Esophagus muscularis mucosa (tissue), 3 donors: Measurements from ENCODE around the gene AKAP8.

Source experiments
- POLR2AphosphoS5 ChIP-seq, 2 donors: sonication (generic); formaldehyde crosslinking; IDR thresholded peaks; one replicate each; pipeline ENCODE4 v1.6.1; 2017; ENCODE audit warnings: antibody characterized with exemption in 2 of 2
- TF ChIP-seq, protein P1 (sequence below), 3 experiments: fragments of 200-600 bp in 2 of 3; fragments of 450-650 bp in 1 of 3; sonication (generic) in 2 of 3; IDR thresholded peaks; one replicate each; pipeline ENCODE4 v1.5.1; 2017 to 2019; ENCODE audit warnings: antibody characterized with exemption in 3 of 3, mild to moderate bottlenecking in 2 of 3, moderate library complexity in 1 of 3

GRCh38 chr19:15358918-15359317 is 20.7 kb downstream of the AKAP8 start:
- TF ChIP-seq, protein P1, sequence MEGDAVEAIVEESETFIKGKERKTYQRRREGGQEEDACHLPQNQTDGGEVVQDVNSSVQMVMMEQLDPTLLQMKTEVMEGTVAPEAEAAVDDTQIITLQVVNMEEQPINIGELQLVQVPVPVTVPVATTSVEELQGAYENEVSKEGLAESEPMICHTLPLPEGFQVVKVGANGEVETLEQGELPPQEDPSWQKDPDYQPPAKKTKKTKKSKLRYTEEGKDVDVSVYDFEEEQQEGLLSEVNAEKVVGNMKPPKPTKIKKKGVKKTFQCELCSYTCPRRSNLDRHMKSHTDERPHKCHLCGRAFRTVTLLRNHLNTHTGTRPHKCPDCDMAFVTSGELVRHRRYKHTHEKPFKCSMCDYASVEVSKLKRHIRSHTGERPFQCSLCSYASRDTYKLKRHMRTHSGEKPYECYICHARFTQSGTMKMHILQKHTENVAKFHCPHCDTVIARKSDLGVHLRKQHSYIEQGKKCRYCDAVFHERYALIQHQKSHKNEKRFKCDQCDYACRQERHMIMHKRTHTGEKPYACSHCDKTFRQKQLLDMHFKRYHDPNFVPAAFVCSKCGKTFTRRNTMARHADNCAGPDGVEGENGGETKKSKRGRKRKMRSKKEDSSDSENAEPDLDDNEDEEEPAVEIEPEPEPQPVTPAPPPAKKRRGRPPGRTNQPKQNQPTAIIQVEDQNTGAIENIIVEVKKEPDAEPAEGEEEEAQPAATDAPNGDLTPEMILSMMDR (IDR thresholded peaks at IDR 0.05), result no peak
- no peak for TF ChIP-seq POLR2AphosphoS5 (IDR thresholded peaks at IDR 0.05)
